HL-60 (cell line): ENCODE measurements around the gene RBFOX1.

ENCODE experiments used
- POLR2AphosphoS5 ChIP-seq: IDR thresholded peaks from 2 replicates; pipeline ENCODE4 v1.6.1; 2012; ENCODE audit warnings: low read depth
- TF ChIP-seq, protein P1 (sequence below): IDR thresholded peaks from one replicate; pipeline ENCODE4 v1.5.1; 2011; ENCODE audit warnings: low read length, control low read depth, inconsistent platforms; ENCODE audit not compliant: insufficient read depth

DNA sequence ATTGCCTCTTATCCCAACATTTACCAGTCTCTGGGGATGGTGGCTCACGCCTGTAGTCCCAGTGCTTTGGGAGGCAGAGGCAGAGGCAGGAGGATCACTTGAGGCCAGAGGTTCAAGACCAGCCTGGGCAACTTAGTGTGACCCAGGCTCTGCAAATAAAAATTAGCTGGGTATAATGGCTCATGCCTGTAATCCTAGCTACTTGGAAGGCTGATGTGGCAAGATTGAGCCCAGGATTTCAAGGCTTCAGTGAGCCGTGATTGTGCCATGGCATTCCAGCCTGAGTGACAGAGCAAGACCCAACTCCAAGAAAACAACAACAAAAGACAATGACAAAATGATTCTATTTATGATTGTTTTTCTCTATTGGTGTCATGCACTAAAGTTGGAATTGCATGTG is 244.9 kb downstream of the RBFOX1 start:
- TF ChIP-seq, protein P1, sequence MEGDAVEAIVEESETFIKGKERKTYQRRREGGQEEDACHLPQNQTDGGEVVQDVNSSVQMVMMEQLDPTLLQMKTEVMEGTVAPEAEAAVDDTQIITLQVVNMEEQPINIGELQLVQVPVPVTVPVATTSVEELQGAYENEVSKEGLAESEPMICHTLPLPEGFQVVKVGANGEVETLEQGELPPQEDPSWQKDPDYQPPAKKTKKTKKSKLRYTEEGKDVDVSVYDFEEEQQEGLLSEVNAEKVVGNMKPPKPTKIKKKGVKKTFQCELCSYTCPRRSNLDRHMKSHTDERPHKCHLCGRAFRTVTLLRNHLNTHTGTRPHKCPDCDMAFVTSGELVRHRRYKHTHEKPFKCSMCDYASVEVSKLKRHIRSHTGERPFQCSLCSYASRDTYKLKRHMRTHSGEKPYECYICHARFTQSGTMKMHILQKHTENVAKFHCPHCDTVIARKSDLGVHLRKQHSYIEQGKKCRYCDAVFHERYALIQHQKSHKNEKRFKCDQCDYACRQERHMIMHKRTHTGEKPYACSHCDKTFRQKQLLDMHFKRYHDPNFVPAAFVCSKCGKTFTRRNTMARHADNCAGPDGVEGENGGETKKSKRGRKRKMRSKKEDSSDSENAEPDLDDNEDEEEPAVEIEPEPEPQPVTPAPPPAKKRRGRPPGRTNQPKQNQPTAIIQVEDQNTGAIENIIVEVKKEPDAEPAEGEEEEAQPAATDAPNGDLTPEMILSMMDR, result no peak
- TF ChIP-seq POLR2AphosphoS5, result no peak
